Measurements from ENCODE around the gene BAX. TPM values are rescaled to one million over a fixed set of nuclear protein-coding genes. Genes with fewer than 3 reads are reported as not detected.

The BAX gene
- total and polyA plus RNA-seq, 2 of the 4 experiments (the other 2 are of a cell fraction): 23.3 to 169 TPM

DNA sequence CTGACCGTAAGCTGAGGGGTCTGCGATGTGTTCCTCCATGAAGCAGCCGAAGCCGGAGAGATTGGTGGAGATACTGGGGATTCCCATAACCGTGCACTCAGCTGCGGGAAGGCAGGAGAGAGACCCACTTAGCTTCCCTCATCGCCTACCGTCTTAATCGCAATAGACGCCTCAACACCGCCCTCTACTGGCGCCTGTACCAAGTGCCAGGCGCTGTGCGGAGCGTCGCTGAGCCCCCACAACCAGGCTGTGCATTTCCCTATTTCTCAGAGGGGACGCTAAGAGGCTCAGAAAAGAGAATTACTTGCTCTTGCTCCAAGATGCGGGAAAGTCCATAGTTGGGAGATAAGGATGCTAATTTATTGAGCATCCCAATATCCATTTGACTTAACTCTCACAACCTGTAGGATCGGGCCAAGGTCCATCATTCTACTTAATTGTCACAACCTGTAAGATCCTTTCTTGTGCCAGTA, 16.3 kb downstream of the BAX start (continued):
- TF ChIP-seq NFE2L2 (IDR thresholded peaks at IDR 0.05; ENCODE audit: low read depth, low read length): no peak

DNA sequence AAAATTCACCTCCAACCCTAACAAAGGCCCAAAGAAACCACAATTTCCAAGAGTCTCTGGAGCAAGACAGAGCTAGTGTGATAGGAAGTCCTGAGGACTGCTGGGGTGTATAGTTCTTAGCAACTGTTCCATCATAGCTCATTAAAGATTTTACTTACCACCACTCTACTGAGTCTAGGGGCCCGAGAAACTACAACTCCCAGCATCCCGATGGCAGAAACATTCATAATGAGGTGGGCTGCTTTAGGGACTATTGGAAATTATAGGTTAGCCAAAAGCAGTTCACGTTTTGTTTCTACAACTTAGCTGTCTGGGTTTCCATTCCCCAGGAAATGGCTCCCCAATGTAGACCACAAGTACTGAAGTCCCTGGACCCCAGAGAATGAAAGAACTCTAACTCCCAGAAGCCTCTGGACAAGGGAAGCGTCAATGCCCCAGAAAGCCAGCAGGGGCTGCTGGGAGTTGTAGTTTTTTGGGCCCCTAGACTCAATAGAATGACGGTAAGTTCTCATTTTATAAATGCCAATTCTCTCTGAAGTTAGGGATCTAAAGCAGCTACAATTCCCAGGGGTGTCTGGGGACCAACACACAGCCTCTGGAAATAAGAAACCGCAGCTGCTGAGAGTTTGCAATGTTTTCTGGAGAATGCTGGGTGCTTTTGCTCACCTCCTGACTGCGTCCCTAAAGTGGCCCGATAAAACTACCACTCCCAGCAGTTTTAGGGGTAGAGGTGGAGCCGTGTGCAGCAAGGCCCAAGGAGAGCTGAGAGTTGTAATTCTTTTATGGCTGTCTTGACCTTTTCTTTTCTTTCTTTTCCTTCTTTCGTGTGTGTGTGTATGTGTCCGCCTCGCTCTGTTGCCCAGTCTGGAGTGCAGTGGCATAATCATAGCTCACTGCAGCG, 21.5 kb downstream of the BAX start:
- H3K4me3 ChIP-seq (ENCODE audit: insufficient read depth, low read depth, low read length): no peak overlapping the region
- H3K56ac ChIP-seq (ENCODE audit: extremely low read depth, insufficient read depth, low read length): no peak overlapping the region
- H3K4ac ChIP-seq (ENCODE audit: low read depth, low read length): no peak overlapping the region
- H2AFZ ChIP-seq (replicated peaks; ENCODE audit: low read length, poor library complexity): peak overlapping the region; percentile 43
- H3K27me3 ChIP-seq (ENCODE audit: control insufficient read depth, insufficient read depth, low read length): no peaks in the 10 kb centered on the region
- H2BK20ac ChIP-seq (ENCODE audit: low read depth, low read length): no peak overlapping the region
- no peak overlapping the region for H3K23ac ChIP-seq (ENCODE audit: low read depth, low read length)
- H3K9me3 ChIP-seq (ENCODE audit: control insufficient read depth, insufficient read depth, low read length): no peaks in the 10 kb centered on the region
- H3K27ac ChIP-seq (ENCODE audit: insufficient read depth, low read length): no peak overlapping the region
- BruUV-seq (replicated peaks): no TSS peak
- TF ChIP-seq RAD21 (IDR thresholded peaks at IDR 0.05; ENCODE audit: low read length) (no peak), SMC3 (IDR thresholded peaks at IDR 0.05; ENCODE audit: low read depth, low read length) (no peak), NFE2L2 (IDR thresholded peaks at IDR 0.05; ENCODE audit: low read depth, low read length) (no peak), CEBPB (IDR thresholded peaks at IDR 0.05; ENCODE audit: low read depth, low read length) (no peak), MXI1 (IDR thresholded peaks at IDR 0.05; ENCODE audit: borderline replicate concordance, low read depth, low read length) (no peak), RFX5 (IDR thresholded peaks at IDR 0.05; ENCODE audit: low read depth, low read length) (no peak)
- TF ChIP-seq, protein P1, sequence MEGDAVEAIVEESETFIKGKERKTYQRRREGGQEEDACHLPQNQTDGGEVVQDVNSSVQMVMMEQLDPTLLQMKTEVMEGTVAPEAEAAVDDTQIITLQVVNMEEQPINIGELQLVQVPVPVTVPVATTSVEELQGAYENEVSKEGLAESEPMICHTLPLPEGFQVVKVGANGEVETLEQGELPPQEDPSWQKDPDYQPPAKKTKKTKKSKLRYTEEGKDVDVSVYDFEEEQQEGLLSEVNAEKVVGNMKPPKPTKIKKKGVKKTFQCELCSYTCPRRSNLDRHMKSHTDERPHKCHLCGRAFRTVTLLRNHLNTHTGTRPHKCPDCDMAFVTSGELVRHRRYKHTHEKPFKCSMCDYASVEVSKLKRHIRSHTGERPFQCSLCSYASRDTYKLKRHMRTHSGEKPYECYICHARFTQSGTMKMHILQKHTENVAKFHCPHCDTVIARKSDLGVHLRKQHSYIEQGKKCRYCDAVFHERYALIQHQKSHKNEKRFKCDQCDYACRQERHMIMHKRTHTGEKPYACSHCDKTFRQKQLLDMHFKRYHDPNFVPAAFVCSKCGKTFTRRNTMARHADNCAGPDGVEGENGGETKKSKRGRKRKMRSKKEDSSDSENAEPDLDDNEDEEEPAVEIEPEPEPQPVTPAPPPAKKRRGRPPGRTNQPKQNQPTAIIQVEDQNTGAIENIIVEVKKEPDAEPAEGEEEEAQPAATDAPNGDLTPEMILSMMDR (conservative IDR thresholded peaks at IDR 0.05; ENCODE audit: low read depth, low read length): no peak
- no peak overlapping the region for H3K18ac ChIP-seq (ENCODE audit: low read depth, low read length)
- H3K79me1 ChIP-seq (ENCODE audit: low read depth in 1 of 2, low read length in 2 of 2): peaks cover 7 to 35% of the 10 kb centered on the region in 2 experiments; a peak in 3 of 4 replicates
- H4K8ac ChIP-seq (ENCODE audit: low read depth in 2 of 2, low read length in 2 of 2): peak overlapping the region in 1 of 2 experiments; percentile 40; a peak in 1 of 4 replicates
- intact Hi-C loops (cut with micrococcal nuclease): no loop called here
- no peak overlapping the region for H3K4me2 ChIP-seq (ENCODE audit: low read depth, low read length)
- POLR2A ChIA-PET (ENCODE audit: unreplicated experiment): interaction anchor here (0.7 kb wide), 1 partner anchor 104 kb away, joined by 13 read pairs; no protein-coding TSS in a partner anchor
- H2BK120ac ChIP-seq (ENCODE audit: low read depth, low read length): no peak overlapping the region
- H2AK5ac ChIP-seq (ENCODE audit: low read depth, low read length): peak overlapping the region; percentile 33; the same call in 1 of the 2 replicates
- CTCF ChIA-PET: interaction anchor here (0.9 kb wide), 1 partner anchor 232 kb away, joined by 3 read pairs; no protein-coding TSS in a partner anchor
- H3K36me3 ChIP-seq (ENCODE audit: control insufficient read depth, insufficient read depth, low read length): peaks cover 38% of the 10 kb centered on the region
- H4K20me1 ChIP-seq (ENCODE audit: insufficient read depth, low read length): peaks cover 11% of the 10 kb centered on the region
- DNase-seq (no peak), ATAC-seq (ENCODE audit: low read depth) (no peak)
- no peak overlapping the region for H4K91ac ChIP-seq (ENCODE audit: insufficient read depth, low read depth, low read length)
- no peak overlapping the region for H2AK9ac ChIP-seq (replicated peaks; ENCODE audit: low read depth, low read length, poor library complexity)
- peaks cover 11% of the 10 kb centered on the region for H3K9me1 ChIP-seq (ENCODE audit: insufficient read depth, low read length)
- H4K5ac ChIP-seq (ENCODE audit: low read depth, low read length): no peak overlapping the region
- WGBS, 2 experiments (ENCODE audit: extremely low coverage in 2 of 2, insufficient read length in 1 of 2): no CpG with 5 or more reads among the region's 13 CpGs
- dilution Hi-C loops (cut with HindIII; ENCODE audit: low sequenced_read_pairs, unreplicated experiment): no loop called here
- no peak overlapping the region for H2BK5ac ChIP-seq (ENCODE audit: low read depth, low read length, poor library complexity, severe bottlenecking)
- H3K9ac ChIP-seq (ENCODE audit: low read depth, low read length): no peak overlapping the region
- H3K14ac ChIP-seq (replicated peaks; ENCODE audit: low read depth, low read length): no peak overlapping the region
- in situ Hi-C loops (cut with MboI; ENCODE audit: low sequenced_read_pairs): no loop called here
- peaks cover 7% of the 10 kb centered on the region for H3K4me1 ChIP-seq (ENCODE audit: control insufficient read depth, insufficient read depth, low read length)
- no peak overlapping the region; the same call in 2 of the 3 replicates for H2BK15ac ChIP-seq (ENCODE audit: low read depth, low read length)

Data from IMR-90 (cell line).